ENCODE measurements around the gene ASXL1.

ASXL1 gene

DNA sequence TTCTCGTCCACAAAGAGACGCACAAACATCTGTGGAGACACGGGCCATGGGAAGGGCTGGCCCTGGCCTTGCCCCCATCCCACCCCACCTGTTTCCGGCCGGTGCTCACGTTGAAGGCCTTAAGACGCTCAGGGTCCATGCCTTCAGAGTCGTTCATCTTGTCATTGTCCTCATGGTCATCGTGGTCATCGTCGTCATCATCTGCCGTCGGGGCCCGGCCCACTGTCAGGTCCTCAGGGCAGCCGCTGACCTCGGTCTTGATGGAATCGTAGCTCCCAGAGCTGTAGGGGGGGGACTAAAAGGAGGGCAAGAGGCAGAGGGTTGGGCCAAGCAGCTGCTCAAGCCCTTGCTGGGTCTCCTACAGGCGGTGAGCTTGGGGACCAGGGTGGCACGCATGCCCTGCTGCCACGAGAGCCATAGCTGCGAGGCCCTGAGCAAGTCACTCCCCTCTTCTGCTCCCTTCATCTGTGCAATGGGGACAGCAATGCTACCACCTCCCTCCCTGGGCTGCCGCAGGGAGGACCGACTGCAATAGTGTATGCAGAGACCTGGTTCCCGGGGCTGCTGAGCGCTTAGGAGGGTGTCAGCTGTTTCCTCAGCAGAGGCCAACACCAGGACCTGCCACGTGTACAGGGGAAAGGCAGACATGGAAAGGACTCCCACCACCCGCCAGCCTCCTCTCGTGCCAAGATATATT, 95.5 kb downstream of the ASXL1 start:
- DNase-seq (ENCODE audit: low read depth) = no peak

DNA sequence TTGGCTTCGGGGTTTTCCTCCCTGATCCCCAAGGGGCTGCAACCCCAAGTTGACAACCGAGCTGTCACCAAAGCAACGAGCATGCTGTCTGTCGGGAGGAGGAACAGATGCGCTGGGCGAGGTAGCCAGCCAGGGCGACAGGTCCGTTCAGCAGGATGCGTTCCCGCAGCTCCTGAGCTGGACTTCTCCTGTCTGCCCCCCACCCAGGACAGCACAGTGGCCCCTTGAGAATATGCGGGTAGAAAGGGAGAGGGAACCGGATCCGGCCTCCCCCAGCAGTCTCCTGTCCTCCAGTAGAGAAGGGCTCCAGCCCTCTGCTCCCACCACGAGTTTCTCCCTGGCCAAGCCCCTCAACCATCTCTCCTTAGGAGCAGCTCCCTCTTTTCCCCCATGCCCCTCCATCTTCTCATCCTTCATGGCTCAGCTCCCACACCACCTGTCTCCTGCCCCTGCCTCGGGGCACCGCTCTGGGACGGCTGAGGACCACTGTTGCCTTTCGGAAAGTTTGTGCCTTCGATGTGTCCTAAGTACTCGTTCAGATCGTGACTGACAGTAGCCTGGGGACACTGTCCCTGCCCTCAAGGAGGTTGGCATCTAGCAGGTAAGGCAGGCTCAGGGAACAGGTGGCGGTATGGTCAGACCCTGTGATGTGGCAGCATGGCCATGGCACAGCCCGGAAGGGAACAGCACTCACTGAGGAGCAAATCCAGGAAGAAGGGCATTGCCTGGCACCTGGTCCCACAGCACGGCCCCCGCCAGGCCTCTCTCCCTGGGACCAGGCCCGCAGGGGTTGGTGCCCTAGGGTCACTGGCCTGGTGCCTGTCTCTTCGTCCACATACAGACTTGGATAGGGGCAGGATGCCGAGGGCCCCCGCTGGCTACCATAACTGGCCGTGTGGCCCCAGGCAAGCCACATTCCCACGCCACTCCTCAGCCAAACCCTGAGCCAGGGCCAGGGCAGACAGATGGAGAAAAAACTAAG, 96.3 kb downstream of the ASXL1 start:
- DNase-seq (ENCODE audit: low read depth) = no peak

DNA sequence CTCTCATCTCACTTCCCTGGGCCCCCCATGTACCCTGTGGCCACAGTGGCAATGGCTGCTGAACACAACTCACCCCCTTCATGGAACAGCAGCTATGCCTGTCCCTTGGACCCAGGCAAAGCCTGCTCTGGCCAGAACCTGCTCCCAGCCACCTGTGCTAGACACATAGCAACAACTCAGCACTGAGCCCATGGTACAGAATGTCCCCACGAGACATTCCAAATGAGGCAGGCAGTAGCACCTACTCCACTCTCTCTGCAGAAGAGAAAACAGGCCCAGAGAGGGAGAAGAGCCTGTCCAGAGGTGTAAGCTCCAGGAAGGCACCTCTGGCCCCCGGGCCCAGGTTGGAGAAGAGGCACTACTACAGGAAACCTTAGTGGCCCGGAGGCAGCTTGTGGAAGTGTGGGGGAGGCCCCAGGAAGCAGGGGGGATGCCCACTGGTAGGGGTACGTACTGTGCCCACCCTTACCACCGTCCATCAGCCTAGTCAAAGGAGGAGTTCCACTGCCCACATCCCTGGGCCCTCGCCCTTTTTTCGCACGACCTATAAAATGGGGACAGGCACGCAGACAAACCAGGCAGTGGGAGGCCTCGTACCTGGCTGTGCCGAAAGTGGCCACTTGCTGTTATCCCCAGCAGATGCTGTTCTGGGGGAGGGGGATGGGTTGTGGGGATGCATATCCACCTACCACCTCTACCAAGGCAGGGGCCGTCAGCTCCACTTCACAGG, 97.2 kb downstream of the ASXL1 start:
- DNase-seq (ENCODE audit: low read depth) = no peak

DNA sequence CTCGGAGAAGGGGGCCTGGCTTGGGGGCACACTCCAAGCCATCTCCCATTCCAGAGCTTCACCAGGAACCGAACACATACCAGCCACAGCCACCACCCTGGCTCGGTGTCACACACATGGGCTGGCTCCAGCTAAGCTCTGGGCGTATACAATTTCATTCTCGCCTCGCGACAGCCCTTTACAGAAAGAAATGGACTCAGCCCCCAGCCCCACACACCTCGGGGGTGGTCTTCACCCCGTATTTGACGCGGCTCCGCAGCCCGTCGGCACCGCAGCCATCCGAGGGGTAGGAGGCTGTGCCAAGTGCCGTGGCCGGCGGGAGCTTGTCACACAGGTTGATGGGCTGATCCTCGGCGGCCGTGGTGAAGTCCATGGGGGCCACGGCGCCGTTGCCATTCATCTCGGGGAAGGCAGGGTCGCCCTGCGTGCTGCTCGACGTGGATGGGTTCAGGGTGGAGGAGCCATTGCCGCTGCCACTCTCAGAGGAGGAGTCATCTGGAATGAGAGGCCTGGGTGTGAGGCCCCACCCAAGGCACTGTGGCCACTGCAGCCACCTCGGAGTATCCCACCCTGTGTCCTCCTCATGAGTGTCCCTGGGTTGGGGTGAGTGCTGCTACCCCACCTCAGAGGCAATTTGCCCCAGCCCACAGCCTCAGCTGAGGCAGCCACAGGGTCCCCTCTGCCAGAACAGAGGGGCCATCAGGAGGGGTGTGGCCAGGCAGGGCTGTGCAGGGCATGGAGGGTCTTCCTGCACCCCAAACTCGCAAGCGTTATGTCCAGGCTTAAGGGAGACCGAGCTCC, 98.0 kb downstream of the ASXL1 start:
- DNase-seq (ENCODE audit: low read depth) = no peak

DNA sequence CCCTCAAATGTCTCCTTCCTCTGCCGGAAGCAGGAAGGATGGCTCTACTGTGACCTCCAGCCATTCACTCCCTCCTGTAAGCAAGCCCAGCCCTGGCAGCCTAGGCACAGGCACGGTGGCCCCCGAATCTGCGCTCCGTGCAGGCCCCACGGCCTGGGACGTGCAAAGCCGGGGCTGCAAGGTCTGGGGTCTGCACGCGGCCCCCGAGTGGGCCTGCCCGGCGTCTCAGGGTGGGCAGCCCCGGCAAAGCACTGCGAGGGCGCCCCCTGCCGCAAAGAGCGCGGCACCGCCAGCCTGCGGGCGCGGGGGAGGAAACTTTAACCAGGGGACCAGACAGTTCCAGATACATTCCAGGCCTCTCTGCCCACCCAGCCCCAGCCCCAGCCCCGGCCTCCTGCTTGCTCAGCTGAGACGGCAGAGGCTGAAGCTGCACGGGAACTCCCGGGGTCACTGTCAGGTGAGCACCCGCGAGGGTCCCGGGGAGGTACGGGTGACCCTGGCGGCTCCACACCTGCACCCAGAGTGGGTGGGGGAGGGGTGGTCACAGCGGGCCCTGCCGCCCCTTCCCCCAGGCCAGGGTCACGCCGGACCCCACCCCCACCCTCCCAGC, 98.8 kb downstream of the ASXL1 start:
- DNase-seq (ENCODE audit: low read depth) = no peak

DNA sequence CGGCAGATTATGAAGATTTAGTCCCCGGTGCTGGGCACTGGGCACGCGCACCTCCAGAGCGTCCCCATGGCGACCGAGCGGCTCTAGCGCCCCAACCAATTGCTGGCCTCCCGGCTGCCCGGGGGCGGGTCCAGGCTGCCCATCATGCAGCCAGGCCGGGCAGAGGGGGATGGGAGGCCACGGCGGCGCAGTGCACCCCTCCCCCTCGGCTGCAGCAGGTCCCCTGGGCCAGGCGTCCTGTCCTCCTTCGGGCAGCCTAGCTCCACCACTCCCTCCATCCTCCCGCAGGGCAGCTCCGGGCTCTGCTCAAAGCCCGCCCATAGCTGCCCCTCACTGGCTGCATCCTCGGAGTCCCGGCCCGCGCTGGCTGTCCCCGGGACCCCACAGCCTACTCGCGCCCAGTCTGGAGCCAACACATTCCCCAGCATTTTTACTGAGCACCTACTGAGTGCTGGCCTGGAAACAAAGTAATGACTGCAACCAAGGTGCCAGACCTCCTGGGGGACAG, 99.4 kb downstream of the ASXL1 start:
- peak; percentile 47 for DNase-seq (ENCODE audit: low read depth)

DNA sequence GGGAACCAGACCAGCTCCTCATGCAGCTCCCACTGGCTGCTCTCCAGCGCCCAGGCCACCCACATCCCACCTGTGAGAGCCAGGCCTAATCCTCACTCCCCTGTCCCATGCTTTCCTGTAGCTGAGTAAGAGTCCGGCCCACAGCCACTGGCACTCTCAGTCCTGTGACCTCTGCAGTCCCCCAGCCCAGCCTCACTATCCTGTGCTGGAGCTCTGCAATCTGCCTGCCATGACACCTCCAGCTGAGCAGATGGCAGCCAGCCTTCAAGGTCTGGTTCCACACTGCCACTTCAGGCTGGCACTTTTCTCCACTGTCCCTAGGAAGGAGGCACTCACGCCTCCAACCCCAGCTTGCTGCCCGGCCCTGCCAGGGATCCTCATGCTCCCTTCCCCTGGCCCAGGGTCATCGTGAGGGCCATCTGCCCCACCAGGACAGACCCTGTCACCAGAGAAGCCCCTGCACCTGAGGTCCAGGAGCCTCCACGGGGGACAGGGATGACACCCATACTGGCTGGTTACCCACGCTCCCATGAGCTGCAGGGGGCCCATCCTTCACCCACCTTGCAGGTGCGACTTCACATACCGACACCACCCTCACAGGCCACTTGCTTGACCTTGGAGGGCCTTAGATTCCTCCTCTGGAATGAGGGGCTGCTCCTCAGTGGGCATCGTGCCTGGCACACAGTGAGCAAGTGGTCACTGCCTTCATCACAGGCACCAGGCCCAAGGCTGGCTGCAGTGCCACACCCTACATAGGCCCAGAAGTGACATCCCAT, 100.1 kb downstream of the ASXL1 start:
- DNase-seq (ENCODE audit: low read depth) = no peak

DNA sequence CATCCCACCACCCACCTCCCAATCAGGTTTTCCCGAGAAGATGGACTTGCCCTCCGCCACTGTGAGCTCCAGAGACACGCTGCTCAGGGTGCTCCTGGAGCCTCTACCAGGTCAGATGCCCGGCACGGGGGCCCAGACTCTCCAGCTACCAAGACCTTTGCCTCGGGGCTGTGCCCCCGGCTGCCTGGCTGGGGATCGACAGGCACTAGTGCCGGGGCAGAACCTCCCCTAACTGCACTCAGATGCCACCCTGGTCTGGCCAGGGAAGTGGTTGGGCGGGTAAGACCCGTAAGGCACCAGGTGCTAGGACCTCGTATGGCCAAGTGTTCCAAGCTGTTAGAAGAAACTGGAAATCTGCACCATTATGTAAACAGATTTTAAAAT, 100.7 kb downstream of the ASXL1 start:
- DNase-seq (ENCODE audit: low read depth) = no peak

DNA sequence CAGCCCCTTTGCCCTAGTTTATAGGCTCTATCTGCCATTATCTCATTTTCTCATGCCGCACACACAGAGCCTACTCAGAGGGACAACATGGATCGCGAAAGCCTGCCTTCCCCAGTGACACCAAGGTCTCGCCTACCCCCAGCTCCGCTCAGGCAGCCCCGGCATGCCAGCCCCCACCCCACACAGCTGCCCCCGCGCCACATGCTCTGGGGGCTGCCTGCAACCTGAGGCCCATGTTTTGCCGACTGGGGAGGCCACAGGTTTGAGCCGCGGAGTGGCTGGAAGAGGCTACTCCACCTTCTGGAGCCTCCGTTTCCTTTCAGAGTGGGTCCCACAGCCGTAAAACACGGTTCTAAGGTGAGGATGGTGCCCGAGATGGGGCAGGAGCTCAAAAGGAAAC, 102.1 kb downstream of the ASXL1 start:
- no peak for DNase-seq (ENCODE audit: low read depth)

DNA sequence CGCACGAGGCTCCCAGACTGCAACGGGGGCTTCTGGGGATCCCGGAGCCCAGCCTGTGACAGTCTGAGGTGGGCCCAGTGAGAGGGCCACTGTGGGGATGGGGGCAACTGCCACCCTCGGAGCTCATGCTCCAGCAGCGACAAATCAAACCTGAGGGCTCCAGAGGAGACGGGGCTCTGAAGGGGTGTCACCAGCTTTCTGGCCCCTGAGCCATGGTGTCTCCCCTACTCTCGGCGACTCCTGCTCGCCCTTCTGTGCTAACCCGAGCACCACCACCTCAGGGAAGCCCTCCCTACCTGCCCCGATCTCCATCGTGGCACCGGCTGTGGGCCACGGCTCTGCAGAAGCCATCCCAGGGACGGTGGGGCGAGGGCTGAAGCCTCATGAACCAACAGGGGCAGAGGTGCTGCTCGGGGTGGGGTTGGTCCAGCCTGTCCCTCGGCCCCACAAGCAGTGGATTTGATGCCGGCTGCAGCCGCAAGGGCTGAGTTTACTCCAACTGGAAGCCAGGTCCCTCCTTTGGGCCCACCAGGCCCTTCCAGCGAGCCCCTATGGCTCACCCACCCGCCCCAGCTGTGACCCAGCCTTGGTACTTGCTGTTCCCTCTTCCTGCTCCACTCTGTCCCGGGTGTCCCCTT, 102.7 kb downstream of the ASXL1 start:
- DNase-seq (ENCODE audit: low read depth) = no peak

DNA sequence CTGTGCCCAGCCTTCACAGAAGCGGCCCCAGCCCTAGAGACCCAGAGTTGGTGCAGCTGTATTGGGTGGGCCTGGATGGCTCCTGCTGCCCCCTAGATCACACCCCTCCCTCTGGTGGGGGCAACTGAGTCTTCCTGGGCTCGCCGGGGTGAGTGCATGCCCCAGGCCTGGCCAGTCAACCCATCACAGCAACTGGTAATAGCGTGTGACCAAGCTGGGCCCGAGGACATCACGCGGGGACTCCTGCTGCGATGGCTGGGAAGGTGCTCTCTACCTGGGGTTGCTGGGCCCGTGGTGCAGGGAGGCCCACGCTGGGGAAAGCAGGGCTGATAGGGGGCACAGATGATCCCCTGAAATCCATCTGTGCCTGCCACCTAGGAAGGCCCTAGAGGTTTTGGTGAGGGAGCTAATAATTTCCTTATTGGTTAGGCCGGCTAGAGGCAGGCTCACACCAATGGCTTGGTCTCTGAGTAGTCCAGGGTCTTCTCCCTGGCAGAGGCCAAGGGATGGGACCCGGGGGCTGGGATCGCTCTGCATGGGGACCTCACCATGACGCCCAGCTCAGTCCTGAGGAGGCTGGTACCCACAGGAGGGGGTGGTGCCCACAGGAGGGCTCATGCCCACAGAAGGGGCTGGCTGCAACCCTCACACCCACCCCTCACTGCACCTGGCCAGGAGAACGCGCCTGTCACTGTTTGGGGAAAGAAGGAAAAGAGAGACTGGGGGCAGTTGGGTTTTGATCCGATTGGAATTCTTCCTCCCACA, 103.9 kb downstream of the ASXL1 start:
- no peak for DNase-seq (ENCODE audit: low read depth)

DNA sequence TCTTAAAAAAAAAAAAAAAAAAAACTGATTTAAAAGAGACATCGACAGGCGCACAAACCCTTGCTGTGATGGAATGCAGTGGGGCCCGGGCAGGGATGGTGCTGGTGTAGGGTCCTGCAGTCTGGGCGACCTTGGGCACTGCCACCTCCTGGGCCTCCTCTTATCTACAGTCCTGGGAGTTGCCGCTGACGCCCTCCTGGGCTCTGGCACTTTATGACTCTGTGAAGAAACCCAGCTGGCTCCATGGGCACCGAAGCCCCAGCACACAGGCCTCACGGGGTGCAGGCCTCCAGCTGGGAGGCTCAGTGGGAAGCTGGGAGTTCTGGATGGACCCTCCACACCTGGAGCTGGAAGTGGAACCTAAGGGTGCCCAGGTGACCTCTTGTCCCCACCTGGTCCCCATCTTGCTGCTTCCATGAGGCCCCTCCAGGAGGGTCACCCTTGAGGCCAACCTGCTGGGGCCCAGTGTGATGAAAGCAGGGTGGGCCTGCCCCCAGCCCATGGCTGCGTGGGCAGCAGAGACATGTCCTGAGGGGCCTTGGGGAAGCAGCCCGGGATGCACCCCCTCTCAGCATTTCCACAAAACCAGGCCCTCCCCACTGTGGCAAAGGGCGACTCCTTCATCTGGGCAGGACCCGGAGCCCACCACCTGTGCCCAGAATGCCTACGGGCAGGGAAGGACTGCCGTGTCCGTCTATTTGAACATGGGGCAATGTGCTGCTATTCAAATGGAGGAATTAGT, 104.9 kb downstream of the ASXL1 start:
- no peak for DNase-seq (ENCODE audit: low read depth)

DNA sequence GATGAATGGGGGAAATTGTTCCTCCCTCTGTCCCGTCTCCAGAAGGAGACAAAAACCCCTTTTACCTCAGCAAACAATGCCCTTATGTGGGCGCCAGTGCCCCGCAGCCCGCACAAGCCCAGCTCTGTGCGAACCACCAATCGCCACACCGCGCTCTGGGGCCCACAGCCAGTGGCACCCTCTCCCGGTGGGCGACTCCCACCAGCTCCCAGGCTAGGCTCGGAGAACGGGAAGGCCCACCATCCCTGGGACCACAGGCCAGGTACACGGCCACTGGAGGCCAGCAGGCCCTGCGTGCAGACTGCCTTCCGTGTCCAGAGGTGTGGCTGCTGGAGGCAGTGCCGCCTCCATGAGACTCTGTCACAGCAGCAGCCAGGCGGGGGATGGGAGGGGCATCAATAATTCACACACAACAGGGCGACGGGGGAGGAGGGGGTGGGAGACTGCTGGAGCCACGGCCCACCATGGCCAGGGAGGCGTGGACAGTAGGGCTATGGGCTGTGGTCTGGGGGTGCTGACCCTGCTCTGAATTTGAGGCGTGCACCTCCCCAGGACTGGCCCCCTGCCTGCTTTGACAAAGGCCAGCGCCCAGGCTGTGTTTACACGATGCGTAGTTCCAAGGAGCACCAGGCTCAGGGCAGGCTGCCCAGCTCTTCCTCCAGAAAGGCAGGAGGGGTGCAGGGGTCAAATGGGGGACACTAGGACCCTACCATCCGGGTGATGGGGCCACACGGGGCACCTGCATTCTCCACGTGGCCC, 105.7 kb downstream of the ASXL1 start:
- DNase-seq (ENCODE audit: low read depth) = no peak

DNA sequence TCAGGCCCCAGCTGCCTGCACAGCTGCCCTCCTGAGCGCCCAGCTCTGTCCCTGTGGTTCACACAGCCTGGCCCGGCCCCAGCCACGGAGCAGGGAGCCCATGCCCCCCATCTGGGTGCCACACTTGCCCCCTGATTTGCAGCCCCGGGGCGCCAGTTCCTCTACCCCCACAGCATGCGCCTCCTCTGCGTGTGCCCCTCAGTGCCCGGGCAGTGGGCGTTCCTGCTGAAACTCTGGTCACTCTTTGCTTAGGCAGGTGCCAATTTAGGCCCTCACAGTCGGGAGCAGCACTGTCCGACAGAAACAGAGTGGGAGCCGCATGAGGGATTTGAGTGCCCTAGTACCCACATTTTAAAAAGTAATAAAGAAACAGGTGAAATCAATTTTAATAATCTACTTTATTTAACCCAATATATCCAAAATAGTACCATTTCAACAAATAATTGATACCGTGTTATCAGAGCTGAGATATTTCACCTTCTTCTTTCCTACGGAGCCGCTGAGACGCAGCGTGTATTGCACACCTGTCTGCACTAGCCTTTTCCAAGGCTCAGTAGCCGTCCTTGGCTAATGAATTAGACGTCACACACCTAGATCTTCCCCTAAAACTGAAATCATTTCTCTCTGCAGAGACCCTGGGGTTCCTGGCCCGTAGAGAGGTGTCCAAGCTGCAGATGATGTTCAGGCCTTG, 106.4 kb downstream of the ASXL1 start:
- DNase-seq (ENCODE audit: low read depth) = no peak

DNA sequence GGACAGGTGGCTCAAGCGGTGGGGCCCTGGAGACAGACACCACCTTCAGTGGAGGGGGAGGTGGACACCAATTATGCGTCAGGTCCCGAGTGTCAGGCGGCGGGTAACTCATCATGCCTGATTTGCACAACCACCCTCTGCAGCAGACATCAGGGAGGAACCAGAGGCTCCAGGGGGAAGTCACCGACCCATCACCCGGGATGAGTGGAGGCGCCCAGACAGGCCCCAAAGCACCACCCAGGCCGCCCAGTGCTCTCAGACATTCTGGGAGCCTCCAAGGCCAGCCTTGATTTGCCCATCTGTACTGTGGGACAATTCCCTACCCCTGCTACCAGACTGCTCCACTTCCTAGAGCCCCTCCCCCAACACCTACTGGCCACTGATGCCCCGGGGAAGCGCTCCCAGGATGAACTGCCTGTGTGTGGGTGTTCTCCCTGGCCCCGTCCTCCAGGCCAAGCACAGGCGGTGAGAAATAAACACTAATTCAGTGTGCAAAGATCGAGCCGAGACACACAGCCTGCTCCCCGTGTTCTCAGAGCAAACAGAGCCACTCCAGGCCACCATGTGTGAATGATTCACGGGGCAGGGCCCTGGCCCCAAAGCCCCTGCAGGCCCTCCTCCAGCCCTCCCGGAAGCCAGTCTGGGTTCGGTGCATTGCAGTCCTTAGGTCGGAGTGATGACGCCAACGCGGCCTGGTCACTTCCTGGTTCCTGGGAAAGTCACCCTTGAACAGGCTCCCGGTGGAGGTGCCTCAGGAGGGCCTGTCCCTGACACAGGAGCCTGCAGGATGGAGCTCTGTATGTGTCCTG, 107.2 kb downstream of the ASXL1 start:
- DNase-seq (ENCODE audit: low read depth) = peak; percentile 54

Data from fibroblast of gingiva (primary cell).